Measurements from ENCODE around the gene THAP5. TPM values are rescaled to one million over a fixed set of nuclear protein-coding genes. Genes with fewer than 3 reads are reported as not detected.

THAP5 gene, protein sequence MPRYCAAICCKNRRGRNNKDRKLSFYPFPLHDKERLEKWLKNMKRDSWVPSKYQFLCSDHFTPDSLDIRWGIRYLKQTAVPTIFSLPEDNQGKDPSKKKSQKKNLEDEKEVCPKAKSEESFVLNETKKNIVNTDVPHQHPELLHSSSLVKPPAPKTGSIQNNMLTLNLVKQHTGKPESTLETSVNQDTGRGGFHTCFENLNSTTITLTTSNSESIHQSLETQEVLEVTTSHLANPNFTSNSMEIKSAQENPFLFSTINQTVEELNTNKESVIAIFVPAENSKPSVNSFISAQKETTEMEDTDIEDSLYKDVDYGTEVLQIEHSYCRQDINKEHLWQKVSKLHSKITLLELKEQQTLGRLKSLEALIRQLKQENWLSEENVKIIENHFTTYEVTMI
- 10 to 100 TPM; 29.2 to 31.1 TPM for total RNA-seq

DNA sequence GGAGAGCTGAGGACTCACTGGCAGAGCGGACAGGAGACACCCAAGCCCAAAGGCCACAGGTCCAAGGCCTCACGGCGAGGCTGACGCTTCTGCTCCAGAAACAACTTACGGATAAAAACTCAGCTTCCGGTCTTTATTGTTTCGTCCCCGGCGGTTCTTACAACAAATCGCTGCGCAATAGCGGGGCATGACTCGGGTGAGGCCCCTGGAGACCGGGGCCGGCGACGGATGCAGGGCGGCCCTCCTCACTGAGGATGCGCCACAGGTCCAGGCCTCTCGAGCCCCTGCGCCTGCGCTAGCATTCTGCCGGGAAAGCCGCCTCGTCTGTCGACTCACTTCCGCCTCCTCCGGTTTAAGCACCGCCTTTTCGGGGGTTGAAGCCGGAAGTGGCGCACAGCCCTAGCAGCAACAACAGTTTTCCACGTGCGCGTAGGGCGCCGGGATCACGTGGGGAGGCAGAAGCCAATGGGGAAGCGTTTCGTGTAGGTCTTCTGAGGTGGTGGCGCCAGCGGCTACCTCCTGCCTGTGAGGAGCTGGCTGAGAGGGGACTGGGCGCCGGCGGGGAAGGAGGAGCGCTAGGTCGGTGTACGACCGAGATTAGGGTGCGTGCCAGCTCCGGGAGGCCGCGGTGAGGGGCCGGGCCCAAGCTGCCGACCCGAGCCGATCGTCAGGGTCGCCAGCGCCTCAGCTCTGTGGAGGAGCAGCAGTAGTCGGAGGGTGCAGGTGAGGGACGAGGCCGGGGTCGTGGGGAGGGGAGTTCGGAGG lies at the start of gene THAP5, which contains the start of gene DNAJB9:
Gene THAP5 (minus strand): TSS at position 326 of the 765 bp plus-strand sequence. CDS start 137 bp downstream, at position 189.
Gene DNAJB9 (plus strand): TSS at position 494 of the 765 bp plus-strand sequence. CDS start 1,853 bp downstream, outside the sequence.
- Mint-ChIP-seq H3K36me3 (ENCODE audit: insufficient read depth in 2 of 2) (peaks cover 16 to 45% of the 10 kb centered on the region in 2 donors), H3K4me3 (peak within 1 kb of the TSS; percentile 95 to 100), H3K4me1 (ENCODE audit: low read depth) (peaks cover 57% of the 10 kb centered on the region), H3K27me3 (ENCODE audit: low read depth) (no peaks in the 10 kb centered on the region), H3K9me3 (peaks cover 0 to 3% of the 10 kb centered on the region in 2 donors), H3K27ac (peak within 1 kb of the TSS; percentile 96)
- DNase-seq (peak; percentile 98 to 99), ATAC-seq (replicated peaks in 1 of 2) (peak; percentile 90 to 91)

DNA sequence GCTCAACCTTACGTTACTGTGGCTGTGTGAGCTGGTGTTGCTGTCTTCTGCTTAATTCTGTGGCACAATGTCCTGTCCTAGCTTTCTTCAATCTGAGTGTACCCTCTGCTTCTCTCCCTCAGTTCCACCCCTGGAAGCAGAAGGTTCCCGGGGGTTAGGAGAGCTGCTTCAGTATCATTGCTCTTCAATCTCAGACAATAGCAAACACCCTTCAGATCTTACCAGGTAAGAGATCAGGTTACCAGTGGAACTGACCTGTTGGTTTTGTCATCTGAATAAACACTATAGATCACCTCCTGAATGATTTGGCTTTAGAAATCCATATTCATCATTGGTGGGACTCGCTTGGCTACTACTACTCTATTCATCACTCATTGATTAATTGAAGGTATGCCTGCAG lies 48.5 kb upstream of the THAP5 start:
- no peaks in the 10 kb centered on the region for H3K36me3 Mint-ChIP-seq (ENCODE audit: insufficient read depth in 2 of 2)
- H3K4me3 Mint-ChIP-seq: no peak overlapping the region
- DNase-seq (no peak), ATAC-seq (replicated peaks in 1 of 2) (no peak)
- H3K9me3 Mint-ChIP-seq: no peaks in the 10 kb centered on the region
- H3K4me1 Mint-ChIP-seq (ENCODE audit: low read depth): no peaks in the 10 kb centered on the region
- H3K27ac Mint-ChIP-seq: no peak overlapping the region
- H3K27me3 Mint-ChIP-seq (ENCODE audit: low read depth): peaks cover 19% of the 10 kb centered on the region

DNA sequence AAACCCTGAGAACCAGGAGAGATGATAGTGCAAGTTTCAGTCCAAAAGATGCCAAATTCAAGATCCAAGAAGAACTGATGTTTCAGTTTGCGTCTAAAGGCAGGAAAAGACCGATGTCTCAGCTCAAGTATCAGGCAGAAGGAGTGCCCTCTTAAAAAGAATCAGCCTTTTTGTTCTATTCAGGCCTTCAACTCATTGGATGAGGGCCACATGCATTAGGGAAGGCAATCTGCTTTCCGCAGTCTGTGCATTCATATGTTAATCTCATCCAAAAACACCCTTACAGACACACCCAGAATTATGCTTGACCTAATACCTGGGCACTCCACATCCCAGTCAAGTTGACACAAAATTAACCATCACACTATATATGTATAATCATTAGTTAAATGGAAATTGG lies 45.4 kb upstream of the THAP5 start:
- Mint-ChIP-seq H3K36me3 (ENCODE audit: insufficient read depth in 2 of 2) (no peaks in the 10 kb centered on the region), H3K27ac (no peak overlapping the region), H3K4me3 (no peak overlapping the region), H3K4me1 (ENCODE audit: low read depth) (no peaks in the 10 kb centered on the region), H3K9me3 (no peaks in the 10 kb centered on the region), H3K27me3 (ENCODE audit: low read depth) (no peaks in the 10 kb centered on the region)
- ATAC-seq (replicated peaks in 1 of 2) (no peak), DNase-seq (no peak)

DNA sequence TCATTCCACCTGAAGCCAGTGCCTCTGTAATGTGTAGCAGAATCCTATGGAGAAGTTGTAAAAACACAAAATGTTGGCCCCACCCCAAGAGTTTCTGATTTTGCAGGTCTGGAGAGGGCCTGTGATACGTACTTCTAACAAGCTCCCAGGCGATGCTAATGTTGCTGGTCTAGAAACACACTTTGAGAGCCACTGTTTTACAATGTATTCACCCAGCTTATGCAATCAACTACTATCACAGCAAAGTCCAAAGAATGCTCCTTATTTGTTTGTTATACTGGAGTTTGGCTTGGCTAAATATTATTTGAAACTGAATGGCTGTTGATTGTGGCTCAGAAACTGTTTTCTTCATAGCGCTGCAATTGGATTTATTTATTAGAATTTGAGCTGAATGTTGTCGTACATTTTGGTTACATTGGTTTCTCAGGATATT lies 44.5 kb upstream of the THAP5 start:
- no peak for ATAC-seq (replicated peaks in 1 of 2)
- Mint-ChIP-seq H3K27ac (no peak overlapping the region), H3K36me3 (ENCODE audit: insufficient read depth in 2 of 2) (no peaks in the 10 kb centered on the region), H3K9me3 (no peaks in the 10 kb centered on the region), H3K4me1 (ENCODE audit: low read depth) (no peaks in the 10 kb centered on the region), H3K4me3 (no peak overlapping the region), H3K27me3 (ENCODE audit: low read depth) (no peaks in the 10 kb centered on the region)
- DNase-seq: no peak

DNA sequence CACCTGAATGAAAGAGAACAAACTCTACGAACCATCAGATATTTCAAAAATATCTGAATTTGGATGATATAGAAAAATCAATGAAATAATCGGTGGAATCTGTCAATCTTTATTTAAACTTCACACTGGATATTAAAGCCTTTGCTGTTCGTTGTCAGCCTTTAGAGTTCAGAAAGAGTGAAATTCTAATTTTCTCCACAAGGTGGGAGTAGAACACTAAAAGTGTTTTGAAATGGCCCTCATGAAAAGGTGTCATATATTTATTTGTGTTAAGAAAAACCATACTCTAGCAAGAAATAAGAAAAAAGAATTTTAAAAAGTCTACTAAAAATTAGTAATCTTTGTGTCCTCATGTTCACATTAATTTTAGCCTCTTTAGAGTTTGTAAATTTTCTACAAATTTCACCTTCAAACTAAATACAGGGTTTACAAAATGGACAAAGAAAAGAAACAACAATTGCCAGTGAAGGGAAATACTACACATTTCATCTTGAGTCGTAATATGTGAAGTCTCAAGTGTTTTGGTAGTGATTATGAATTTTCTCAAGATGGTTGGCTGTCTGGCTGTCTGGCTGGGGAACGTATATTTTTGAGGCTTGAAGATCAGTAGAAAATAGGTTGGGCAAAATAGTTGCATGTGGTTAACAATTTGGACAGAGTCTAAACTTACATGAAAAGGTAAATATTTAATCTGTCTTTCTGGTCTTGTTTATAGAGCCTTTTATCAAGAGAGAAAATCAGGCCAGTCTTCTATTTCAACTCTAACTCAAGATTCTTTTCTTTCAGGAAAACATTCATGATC lies 43.8 kb upstream of the THAP5 start:
- Mint-ChIP-seq H3K4me1 (ENCODE audit: low read depth) (no peaks in the 10 kb centered on the region), H3K4me3 (no peak overlapping the region), H3K9me3 (no peaks in the 10 kb centered on the region), H3K27me3 (ENCODE audit: low read depth) (no peaks in the 10 kb centered on the region), H3K27ac (no peak overlapping the region), H3K36me3 (ENCODE audit: insufficient read depth in 2 of 2) (no peaks in the 10 kb centered on the region)
- ATAC-seq (replicated peaks in 1 of 2) (peak; percentile 28 to 45), DNase-seq (no peak)

DNA sequence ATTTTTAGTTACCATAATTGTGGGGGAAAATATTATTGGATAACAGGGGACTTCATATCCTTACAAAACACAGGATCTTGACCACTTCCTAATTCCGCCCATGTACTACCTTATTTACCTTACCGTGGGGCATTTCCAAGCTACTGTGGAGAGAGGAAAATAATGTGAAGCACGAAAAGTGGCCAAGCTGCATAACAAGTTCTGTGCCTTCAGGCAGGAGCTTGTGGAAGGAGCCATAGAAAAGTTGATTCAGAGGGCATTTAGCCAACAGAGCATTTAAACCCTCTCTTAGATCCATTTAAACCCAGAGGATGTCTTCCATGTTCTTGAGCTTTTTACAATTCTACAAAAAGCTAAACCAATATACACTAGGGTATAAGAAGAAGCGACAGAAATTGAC lies 41.8 kb upstream of the THAP5 start:
- H3K4me1 Mint-ChIP-seq (ENCODE audit: low read depth): peaks cover 5% of the 10 kb centered on the region
- H3K27me3 Mint-ChIP-seq (ENCODE audit: low read depth): peaks cover 14% of the 10 kb centered on the region
- H3K36me3 Mint-ChIP-seq (ENCODE audit: insufficient read depth in 2 of 2): no peaks in the 10 kb centered on the region
- ATAC-seq (replicated peaks in 1 of 2): no peak
- H3K9me3 Mint-ChIP-seq: no peaks in the 10 kb centered on the region
- H3K27ac Mint-ChIP-seq: no peak overlapping the region
- H3K4me3 Mint-ChIP-seq: no peak overlapping the region
- DNase-seq: no peak

DNA sequence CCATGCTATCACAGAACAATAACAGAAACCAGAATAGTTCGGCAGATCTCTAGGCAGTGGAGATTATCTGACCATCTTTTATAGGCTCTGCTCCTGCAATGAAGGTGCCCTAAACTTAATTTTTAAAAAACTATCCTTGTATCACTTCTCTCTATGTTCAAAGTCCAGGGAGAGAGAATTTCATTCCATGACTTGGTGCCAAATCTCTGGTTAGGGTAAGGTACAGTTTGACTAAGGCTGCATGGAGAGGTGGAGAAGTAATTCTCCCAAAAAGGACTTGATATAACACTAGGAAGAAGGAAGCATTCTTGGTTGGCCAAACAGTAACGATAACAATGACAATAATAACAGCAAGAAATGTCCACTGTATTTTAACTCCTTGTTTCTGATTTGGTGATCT lies 40.1 kb upstream of the THAP5 start:
- ATAC-seq (replicated peaks in 1 of 2) (no peak), DNase-seq (no peak)
- Mint-ChIP-seq H3K36me3 (ENCODE audit: insufficient read depth in 2 of 2) (no peaks in the 10 kb centered on the region), H3K27ac (no peak overlapping the region), H3K4me1 (ENCODE audit: low read depth) (peaks cover 21% of the 10 kb centered on the region), H3K9me3 (no peaks in the 10 kb centered on the region), H3K27me3 (ENCODE audit: low read depth) (peaks cover 14% of the 10 kb centered on the region), H3K4me3 (no peak overlapping the region)

DNA sequence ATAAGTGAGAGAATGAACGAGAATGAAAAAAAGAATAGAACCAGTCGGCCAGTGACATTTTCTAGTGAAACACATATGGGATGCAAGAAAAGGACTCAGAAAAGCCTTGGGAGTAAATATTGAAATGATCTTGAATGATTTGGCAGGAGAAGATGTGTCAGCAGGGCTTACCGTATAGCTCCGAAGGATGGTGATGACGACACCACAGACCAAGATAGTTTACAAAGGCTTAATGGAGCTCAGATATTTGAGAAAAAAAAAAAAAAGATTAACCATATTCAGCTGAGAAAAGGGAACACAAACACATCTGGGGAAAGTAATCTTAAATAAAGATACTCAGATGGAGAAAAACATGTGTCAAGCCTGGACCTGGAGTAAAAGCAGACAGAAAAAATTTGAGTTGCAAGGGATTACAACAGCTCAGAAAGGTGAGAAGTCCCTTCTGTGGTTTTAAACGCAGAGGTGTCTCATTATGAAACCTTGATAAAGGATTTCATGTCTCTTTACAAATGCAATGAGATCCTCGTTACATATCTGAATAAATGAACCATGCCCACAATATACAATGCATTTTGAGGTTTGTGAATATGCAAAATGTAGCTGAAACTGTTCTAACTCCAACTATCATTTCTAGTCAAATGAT lies 36.2 kb upstream of the THAP5 start:
- Mint-ChIP-seq H3K36me3 (ENCODE audit: insufficient read depth in 2 of 2) (no peaks in the 10 kb centered on the region), H3K27me3 (ENCODE audit: low read depth) (peaks cover 25% of the 10 kb centered on the region), H3K9me3 (no peaks in the 10 kb centered on the region), H3K4me1 (ENCODE audit: low read depth) (peaks cover 30% of the 10 kb centered on the region), H3K27ac (peak overlapping the region; percentile 98), H3K4me3 (peak overlapping the region; percentile 68 to 76)
- ATAC-seq (replicated peaks in 1 of 2): peak; percentile 90 to 93
- peak; percentile 16 to 17 for DNase-seq

DNA sequence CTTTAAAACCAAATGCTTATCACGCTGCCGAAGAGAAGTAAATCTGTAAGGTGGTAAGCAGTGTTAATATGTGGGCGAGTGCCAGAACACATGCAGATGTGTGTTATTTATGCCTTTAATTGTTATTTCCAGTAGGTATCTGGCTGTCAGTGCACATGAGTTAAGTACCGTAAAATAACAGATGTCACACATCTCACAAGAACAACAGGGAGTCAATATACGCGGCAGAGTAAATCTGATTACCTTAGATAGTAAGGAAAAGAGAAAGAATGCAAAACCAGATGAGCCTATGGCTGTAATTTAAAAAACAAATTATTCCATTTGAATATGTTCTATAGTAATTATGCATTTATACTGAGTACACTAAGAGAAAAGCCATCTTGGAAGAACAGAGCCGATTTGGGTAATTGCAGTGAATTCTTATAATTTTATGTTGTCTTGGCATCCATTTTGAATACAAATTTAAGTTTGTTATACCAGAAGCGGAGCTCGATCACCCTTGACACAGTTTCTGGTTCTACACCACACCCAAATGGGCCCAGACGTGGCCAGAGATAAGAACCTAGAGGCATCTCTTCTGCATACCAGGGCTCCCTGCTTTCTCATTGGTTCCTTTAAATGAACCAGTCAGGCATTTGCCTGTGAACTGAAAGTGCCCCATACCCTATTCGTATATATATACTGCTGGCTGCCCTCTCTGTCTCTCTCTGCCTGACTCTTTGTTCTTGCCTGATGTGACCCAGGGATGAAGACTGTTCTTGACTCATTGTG lies 35.0 kb upstream of the THAP5 start:
- H3K27ac Mint-ChIP-seq: peak overlapping the region; percentile 98
- peaks cover 35% of the 10 kb centered on the region for H3K27me3 Mint-ChIP-seq (ENCODE audit: low read depth)
- peaks cover 30% of the 10 kb centered on the region for H3K4me1 Mint-ChIP-seq (ENCODE audit: low read depth)
- H3K4me3 Mint-ChIP-seq: peak overlapping the region; percentile 68 to 76
- H3K36me3 Mint-ChIP-seq (ENCODE audit: insufficient read depth in 2 of 2): no peaks in the 10 kb centered on the region
- ATAC-seq (replicated peaks in 1 of 2) (no peak), DNase-seq (no peak)
- H3K9me3 Mint-ChIP-seq: no peaks in the 10 kb centered on the region

DNA sequence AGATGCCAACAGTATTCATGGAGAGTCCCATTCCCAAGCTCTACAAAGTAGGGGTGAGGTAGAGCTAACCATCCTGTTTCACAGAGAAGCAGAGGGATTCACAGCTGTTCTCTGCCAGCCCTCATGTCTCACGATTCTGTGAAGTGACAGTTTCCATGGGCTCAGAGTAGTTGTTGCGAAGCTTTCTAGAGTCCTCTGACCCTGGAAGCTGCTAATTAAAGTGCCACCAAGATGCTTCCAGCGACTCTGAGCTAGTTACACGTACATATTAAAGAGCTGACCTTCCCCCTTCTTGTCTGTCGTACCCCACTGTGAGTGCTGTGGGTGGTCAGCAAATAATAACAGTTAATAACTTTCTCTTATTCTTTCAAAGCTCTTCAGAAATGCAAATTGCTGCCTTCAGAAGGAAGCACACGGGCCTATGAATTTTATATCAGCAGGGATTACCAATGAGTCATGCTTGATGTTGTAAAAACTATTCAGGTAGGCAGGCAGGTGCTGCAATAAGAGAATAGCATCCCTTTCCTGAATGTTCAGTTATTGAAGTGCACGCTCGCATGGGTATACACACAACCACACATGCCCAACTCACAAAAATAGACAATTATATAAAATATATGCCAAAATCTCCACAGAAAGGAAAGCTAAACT lies 34.3 kb upstream of the THAP5 start:
- Mint-ChIP-seq H3K4me3 (no peak overlapping the region), H3K27me3 (ENCODE audit: low read depth) (peaks cover 40% of the 10 kb centered on the region), H3K4me1 (ENCODE audit: low read depth) (peaks cover 30% of the 10 kb centered on the region), H3K27ac (peak overlapping the region; percentile 32), H3K9me3 (no peaks in the 10 kb centered on the region), H3K36me3 (ENCODE audit: insufficient read depth in 2 of 2) (no peaks in the 10 kb centered on the region)
- DNase-seq (no peak), ATAC-seq (replicated peaks in 1 of 2) (no peak)

DNA sequence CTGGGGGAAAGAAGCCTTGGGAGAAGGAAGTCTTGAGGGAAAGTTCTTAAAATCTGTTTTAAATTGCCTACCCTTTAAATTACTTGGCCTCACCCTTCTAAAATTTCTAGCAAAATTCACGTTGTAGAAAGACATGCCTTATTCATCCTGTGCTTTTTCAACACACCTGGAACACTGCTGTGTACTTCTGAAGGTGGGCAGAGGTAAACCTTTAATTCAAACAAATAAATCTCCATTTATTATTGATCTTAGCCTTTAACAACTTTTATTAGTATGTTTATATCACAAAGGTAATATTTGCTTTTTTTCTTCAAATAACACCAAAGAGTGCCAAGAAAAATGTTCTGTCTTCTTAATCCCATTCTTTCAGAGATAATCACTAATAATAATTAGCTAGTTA lies 30.9 kb upstream of the THAP5 start:
- H3K4me3 Mint-ChIP-seq: no peak overlapping the region
- H3K36me3 Mint-ChIP-seq (ENCODE audit: insufficient read depth in 2 of 2): no peaks in the 10 kb centered on the region
- ATAC-seq (replicated peaks in 1 of 2) (no peak), DNase-seq (no peak)
- peaks cover 20% of the 10 kb centered on the region for H3K4me1 Mint-ChIP-seq (ENCODE audit: low read depth)
- no peaks in the 10 kb centered on the region for H3K9me3 Mint-ChIP-seq
- peaks cover 34% of the 10 kb centered on the region for H3K27me3 Mint-ChIP-seq (ENCODE audit: low read depth)
- no peak overlapping the region for H3K27ac Mint-ChIP-seq

Measured in activated T-cell treated with anti-CD3 and anti-CD28 coated beads, Interleukin-2, amount 50 U/mL, for 72 hours (primary cell).